ENCODE measurements around the gene KRT6C.
"Not testable (repeated sequence)": the region's sequence is repeated elsewhere in the genome, so short reads cannot be mapped to it uniquely, and the experiment has no call there.

KRT6C gene

DNA sequence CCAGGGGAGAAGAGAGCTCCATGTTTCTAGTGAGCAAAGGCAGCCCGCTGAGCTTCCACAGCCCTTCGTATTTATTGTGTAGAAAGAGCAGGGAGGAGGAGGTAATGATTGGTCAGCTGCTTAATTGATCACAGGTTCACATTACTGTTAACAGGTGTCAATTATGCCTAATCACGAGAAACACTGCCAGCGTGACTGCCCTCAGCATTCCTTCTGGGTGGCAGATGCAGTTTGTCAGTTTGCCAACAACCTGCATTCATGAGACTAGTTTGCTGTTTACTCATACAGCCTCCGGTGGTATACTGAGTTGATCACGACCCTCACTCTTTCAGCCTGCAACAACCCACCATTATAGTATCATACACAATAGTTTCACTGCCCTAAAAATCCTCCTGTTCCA lies 27.0 kb upstream of the KRT6C start:
- DNase-seq (ENCODE audit: low read depth in 2 of 2, low spot score in 1 of 2), result not testable (repeated sequence)

DNA sequence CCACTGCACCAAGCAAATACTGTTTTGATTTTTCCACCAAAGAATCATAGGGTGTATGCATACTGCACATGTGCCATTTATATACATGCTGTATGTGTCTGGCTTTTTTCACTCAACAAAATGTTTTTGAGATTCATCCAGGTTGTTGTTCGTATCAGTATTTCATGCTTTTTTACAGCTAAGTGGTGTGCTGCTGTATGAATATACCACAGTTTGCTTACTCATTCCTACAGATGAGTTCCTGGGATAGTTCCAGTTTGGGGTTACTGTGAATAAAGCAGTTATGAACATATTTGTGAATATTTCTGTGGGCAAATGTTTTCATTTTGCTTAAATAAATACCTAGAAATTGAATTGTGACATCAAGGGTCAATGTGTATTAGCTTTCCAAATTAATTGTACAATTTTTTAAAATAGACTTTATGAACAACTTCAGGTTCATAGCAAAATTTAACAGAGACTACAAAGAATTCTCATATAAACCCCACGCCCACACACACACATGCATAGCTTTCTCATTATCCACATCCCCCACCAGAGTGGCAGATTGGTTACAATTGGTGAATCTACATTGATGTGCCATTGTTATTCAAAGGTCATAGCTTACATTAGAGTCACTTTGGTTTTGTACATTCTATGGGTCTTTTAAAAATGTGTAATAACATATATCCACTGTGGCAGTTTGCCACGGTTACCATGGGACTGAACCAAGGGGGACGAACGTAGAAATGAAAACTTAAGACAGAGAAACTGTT lies 26.4 kb upstream of the KRT6C start:
- no peak for DNase-seq (ENCODE audit: low read depth in 2 of 2, low spot score in 1 of 2)

DNA sequence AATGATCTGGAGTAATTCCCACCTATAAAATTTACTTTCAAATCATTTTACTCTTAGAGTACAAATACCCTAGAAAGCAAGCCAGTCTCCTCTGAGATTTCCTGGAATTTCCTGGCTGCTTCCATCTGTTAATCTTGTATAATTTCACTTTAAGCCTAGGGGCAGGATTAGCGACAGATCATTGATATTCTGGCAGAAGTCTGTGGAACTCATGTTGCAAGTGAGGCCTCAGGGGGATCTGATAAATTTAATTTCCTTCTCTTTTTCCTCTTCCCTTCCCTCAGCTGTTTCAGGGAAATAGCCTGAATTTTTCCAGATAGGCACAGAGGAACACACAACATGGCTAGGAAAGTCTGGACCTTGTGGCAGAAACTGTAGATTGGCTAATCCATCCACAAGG lies 25.3 kb upstream of the KRT6C start:
- no peak for DNase-seq (ENCODE audit: low read depth in 2 of 2, low spot score in 1 of 2)

DNA sequence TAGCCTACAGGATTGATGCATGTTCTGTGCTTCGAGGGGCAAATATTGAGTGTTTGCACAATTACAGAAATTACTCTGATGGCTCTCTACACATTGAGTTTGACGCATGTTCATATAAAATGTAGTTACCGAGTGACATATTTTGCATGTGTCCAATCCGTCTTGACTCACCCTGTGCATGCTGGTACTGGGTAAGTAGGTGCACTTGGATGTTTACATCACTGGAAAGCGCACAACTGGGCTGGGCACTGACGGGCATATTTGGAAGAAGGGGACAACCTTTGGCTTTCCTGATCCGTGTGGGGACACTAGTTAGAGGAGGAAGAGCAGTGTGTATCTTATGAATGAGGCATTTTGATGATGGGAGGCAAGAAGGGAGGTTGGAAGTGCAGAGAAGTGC lies 24.4 kb upstream of the KRT6C start:
- no peak for DNase-seq (ENCODE audit: low read depth in 2 of 2, low spot score in 1 of 2)

DNA sequence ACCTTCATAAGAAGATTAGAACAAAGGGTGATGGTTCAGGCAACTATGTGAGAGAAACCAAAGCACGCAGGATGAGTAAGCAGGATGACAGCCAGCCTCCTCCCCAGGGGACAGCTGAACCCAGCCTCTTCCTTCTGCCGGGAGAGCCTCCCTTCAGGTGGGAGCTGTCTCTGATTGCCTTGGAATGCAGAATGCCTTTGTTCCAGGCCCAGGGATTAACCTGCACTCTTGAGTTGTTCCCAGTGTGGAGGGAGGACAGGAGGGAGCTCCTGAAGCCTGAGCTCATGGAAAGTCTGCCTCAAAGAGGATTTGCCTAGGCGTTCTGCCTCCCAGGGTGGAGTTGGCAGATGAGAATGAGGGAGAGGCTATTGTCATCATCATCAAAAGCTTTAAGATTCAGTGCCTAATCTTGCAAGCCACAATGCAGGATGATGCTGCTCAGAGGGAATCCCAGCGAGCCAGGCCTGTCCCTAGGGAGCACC lies 23.0 kb upstream of the KRT6C start:
- no peak for DNase-seq (ENCODE audit: low read depth in 2 of 2, low spot score in 1 of 2)

DNA sequence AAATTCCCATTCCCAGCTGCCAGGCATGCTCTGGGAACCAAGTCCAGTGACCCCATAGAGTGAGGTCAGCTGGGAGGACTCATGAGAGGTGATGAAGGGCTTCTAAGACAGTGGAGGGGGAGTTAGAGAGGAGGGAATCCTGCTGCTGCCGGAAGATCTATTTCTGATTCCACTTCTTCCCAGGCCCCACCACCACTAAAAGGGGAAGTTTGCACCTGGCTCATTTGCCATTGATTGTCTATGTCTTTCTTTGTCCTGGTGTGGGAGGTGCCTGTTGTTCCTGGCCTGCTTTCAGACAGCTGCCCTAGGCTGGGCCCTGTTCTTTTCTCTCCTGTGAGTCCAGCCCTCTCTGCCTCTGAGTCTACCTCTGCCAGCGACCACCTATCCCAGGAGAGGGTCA lies 22.4 kb upstream of the KRT6C start:
- DNase-seq (ENCODE audit: low read depth in 2 of 2, low spot score in 1 of 2), result no peak

DNA sequence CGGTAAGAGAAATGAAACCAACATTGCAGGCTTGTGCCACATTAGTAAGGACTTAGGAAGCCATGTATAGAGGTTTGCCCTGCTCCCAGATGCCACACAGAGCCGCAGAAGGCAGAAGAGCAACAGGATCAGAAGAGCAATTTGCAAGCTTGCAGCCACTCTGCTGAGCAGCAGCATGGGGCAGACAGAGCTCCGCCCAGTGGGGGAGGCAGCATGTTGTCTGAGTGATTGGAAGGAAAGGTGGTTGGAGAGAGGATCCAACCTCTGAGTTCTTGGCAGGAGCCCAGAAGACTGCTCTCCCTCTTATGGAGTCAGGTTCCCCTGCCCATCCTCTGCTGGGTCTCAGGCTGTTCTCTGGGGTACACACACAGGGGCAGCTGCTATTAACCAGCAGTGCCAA lies 21.8 kb upstream of the KRT6C start:
- no peak for DNase-seq (ENCODE audit: low read depth in 2 of 2, low spot score in 1 of 2)

DNA sequence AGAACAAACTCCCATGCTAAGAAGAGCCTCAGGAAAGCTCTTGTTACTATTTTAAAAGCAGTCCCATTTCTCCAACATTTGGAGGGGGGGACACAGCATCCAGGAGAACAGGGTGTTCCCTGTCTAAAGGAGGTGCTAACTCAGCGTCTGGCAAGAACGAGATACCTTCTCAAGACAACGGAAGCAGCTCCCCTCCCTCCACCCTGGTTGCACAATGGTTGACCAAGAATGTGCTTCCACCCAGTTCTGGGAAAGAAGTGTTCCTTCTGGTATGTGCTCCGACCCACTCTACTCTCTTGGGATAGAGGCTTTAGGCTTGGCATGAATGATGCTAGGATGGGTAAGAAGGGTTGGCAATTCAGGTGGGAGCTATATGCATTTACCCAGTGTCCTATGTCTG lies 20.9 kb upstream of the KRT6C start:
- no peak for DNase-seq (ENCODE audit: low read depth in 2 of 2, low spot score in 1 of 2)

DNA sequence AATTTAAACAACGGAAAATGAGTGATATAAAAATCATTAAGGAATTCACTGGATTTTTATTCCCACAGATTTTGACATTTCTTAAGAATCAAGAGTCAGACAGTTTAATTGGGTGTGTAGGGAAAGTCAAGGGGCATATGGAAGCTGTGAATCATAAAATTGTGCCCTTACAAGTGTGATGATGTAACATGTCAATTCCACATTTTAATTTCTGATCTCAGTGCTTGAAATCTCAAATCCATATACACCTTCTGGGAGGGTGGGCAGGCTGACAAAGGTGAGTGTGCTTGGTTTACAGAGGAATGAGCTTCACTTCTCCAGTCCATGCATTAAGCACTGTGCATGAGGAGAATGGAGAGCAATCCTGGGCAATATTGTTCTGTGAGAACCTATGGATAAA lies 20.5 kb upstream of the KRT6C start:
- DNase-seq (ENCODE audit: low read depth in 2 of 2, low spot score in 1 of 2), result no peak

DNA sequence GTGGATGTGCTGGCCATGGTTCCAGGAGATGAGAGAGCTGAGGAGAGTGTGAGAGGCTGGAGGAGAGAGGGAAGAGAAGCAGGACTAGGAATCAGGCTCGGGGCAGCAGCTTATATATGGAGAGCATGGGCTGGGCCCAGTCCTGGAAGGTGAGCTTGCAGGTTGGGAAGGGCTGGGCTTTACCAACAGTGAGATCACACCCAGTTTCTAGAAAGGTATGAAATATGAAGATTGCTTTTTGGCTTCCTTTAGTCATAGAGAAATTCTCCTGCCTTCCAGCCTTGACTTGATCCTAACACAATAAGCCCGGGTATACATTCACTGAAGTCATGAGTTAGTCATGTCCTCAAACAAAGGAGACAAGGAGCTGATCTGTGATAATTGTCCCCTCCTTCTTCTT lies 19.6 kb upstream of the KRT6C start, which contains the start of gene KRT6A:
TSS of gene KRT6A (minus strand) at position 86 of the 400 bp plus-strand sequence. CDS start at position 17, 69 bp downstream.
- DNase-seq (ENCODE audit: low read depth in 2 of 2, low spot score in 1 of 2), result no peak

DNA sequence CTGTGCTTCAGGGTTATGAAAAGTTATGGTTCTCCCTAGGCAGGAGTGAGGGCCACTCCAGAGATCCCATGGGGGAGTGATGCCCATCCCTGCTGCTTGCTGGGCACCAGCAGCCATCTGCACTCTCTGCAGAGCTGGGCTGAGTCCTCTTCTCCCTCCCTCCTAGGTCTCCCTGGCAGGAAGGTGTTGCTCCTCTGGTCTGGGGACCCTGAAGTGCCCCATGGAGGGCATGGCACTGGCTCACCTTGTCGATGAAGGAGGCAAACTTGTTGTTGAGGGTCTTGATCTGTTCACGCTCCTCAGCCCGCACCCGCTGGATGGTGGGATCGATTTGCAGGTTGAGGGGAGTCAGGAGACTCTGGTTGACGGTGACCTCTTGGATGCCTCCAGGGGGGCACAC lies 18.8 kb upstream of the KRT6C start:
- not testable (repeated sequence) for DNase-seq (ENCODE audit: low read depth in 2 of 2, low spot score in 1 of 2)

DNA sequence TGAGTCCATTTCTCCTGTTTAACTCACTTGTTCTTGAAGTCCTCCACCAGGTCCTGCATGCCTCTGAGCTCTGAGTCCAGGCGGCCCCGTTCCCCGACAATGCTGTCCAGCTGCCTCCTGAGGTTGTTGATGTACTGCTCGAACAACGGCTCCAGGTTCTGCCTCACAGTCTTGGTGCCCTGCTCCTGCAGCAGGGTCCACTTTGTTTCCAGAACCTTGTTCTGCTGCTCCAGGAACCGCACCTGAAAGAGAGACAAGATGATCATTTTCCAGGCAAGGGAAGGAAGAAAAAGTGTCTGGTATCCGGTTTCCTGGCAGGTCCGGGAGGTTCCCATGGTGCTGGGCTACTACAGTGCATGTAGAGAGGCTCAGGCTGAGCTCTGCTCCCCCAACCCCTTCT lies 17.9 kb upstream of the KRT6C start:
- DNase-seq (ENCODE audit: low read depth in 2 of 2, low spot score in 1 of 2), result not testable (repeated sequence)

DNA sequence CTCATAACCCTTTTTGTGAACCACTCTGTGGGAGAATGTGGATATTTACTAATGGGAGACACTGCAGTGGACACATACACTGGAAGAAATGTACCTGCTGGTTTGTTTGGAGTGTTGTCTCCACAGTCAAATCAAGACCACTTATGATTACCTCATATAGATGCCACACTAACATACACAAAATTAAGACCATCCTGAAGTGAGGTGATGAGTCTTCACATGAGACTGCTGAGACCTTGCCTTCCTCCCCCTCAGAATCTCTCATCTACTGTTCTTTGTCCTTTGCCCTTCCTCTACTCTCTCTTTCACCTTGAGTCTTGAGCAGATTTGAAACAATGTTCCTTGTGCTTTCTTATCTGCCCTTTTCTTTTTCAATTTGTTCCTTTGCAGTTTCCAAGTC lies 15.1 kb upstream of the KRT6C start:
- DNase-seq (ENCODE audit: low read depth in 2 of 2, low spot score in 1 of 2), result no peak

DNA sequence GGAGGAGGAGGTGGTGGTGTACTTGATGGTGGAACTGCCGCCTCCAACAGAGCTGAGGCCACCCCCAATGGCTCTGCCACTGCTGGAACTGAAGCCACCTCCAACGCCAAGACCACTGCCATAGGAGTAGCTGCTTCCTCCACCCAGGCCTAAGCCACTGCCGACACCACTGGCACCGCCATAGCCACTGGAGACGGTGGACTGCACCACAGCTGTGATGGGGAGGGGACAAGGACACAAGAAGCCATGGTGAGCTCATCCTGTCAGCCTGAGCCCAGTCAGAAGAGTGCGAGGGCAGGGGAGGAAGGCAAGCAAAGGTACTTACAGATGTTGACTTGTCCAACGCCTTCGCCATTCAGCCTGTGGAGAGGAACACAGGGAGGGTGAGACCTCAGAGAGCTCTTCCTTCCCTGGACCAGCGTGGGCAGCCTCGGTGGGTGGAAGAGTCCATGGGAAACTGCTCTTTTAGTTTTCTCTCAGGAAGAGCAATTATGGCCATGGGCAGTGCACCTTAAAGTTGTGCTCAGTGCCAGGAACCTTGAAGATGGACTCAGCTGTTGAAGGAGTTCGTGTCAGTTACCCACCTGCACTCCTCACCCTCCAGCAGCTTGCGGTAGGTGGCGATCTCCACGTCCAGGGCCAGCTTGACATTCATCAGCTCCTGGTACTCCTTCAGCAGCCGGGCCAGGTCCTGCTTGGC lies 14.3 kb upstream of the KRT6C start:
- DNase-seq (ENCODE audit: low read depth in 2 of 2, low spot score in 1 of 2), result not testable (repeated sequence)

DNA sequence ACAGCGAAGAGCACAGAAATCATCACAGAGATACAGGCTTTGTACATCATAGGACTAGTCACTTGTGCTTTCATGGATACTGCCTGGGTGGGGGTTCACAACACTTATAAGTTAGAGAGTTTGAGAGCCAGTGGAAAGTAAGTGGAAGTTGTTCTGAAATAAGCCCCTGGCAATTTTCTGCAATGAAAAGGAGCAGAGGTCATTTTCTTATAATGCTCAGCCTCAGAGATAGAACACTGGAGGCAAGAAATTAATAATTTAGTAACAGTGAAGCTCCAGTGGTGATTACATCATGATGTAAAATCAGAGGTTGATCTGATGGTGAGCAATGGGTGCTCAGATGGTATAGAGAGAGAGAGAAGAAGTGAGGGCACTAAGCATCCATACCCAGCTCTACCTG lies 13.6 kb upstream of the KRT6C start:
- no peak for DNase-seq (ENCODE audit: low read depth in 2 of 2, low spot score in 1 of 2)

DNA sequence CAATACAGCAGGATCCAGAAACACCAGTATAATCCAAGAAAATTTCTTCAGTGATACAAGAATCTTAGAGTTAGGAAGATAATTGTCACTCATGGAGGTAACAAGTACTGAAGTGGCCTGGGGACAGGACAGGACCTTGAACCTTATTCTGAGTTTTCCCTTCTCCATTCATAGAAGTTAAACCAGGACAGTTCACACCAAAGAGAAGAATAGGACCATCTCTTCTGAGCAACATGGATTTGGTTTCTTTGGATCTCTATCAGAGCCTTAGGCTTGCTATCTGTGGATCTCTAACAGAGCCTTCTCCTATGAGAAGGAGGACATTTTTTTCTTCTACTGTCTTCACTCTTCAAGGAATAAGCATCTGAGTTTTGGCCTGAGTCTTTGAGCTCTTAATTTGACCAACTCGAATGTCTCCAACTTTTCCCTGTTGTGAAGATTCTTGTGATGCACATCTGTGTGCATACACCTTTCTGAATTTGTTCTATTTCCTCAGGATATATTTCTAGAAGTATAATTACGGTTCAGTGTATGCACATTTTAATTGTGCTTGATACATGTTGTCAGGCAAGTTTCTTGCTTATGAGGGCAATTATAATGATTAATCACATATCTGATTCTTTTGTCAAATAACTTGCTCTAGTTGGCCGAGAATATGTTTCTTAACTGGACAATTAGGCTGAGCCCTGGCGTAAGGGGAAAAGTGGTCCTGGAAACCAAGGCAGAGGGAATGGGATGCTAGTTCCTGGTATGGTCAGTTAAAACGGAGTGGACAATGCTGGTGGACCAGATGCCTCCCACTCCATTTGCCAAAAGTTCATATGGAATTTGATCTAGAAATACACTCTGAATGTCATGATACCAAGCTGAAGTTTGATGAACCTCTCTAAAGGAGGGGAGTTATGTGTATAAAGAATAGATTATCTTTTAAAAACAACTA lies 12.8 kb upstream of the KRT6C start:
- DNase-seq (ENCODE audit: low read depth in 2 of 2, low spot score in 1 of 2), result no peak

DNA sequence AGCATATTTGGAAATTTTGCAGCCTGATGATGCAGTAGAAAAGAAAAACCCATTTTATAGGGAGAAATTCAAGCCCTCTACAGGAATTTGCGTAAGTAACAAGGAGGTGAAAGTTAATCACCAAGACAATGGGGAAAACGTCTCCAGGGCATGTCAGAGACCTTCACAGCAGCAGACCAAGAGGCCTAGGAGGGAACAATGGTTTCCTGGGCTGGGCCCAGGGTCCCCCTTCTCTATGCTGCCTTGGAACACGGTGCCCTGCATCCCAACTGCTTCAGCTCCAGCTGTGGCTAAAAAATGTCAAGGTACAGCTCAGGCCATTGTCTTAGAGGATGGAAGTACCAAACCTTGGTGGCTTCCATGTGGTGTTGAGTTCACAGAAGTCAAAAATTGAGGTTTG lies 6.5 kb upstream of the KRT6C start:
- DNase-seq (ENCODE audit: low read depth in 2 of 2, low spot score in 1 of 2), result no peak

DNA sequence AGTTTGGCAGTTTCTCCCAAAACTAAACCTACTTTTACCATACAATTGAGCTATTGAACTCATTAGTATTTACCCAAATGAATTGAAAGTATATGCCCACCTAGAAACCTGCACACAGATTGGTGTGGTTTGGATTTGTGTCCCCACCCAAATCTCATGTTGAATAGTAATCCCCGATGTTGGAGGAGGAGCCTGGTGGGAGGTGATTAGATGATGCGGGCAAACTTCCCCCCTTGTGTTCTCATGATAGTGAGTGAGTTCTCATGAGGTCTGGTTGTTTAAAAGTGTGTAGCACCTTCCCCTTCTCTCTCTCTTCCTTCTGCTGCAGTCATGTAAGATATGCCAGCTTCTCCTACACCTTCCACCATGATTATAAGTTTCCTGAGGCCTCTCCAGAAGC lies 4.0 kb upstream of the KRT6C start:
- no peak for DNase-seq (ENCODE audit: low read depth in 2 of 2, low spot score in 1 of 2)

DNA sequence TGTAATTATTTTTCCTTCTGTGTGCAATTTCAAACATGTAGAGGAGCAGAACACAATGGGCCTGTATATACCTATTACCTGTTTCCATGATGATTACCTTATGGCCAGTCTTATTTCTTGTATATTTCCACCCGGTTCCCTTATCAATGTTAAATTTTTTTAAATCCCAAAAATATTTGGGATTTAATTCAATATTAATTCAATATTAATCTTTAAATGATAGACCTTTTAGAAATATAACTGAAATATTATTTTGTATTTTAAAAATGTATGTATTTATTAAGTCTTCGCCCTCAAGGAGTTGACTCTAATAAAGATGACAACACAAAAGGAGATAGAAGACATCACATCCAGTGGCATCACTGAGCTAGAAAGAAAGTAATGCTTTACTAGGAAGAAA lies 607 bp upstream of the KRT6C start:
- no peak for DNase-seq (ENCODE audit: low read depth in 2 of 2, low spot score in 1 of 2)

DNA sequence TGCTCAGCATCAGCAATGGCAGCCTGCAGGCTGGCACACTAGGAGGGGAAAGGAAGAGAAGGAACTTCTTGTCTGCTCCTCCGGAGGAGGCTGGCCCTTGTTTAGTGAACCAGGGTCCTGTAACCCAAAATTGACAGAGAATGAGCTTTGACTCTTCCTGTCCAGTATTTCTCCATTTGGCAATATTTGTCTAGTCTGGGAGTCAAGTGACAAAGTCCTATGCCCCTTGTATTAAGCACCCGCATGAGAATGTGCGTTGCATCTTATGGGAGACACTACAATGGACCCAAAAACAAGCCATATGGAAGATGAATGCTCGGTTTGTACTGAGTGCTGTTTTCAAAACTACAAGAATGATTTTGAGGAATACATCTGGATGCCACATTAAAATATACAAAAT lies 3.8 kb downstream of the KRT6C start:
- no peak for DNase-seq (ENCODE audit: low read depth in 2 of 2, low spot score in 1 of 2)

DNA sequence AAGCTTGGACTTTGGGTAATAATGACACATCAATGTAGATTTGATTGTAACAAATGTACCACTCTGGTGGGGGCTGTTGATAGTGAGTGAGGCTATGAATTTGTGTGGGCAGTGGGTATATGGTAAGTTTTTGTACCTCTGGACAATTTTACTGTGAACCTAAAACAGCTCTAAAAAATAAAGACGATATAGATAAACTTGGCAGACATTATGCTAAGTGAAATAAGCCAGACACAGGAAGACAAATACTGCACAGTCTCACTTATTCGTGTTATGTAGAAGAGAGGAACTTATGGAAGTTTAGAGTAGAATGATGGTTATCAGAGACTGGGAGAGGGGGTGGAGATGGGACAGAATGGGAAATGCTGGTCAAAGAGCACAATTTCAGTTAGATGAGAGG lies 8.7 kb downstream of the KRT6C start:
- DNase-seq (ENCODE audit: low read depth in 2 of 2, low spot score in 1 of 2), result no peak

DNA sequence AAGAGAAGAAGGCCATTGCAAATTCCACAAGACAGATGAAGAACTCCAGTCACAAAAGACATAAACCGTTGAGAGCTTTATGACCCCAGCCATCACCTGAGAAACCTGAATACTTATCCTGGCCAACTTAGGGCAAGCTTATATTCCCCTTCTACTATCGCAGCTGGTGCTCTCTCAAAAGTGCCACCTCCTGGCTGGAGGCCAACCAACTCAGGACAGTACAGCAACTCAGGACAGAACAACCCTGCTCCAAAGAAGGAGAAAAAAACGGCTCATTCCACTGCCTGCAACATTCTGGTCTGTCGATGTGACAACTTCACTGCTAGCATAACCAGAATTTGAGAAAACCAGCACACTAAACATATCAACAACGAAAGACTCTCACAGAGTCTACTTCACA lies 11.9 kb downstream of the KRT6C start:
- no peak for DNase-seq (ENCODE audit: low read depth in 2 of 2, low spot score in 1 of 2)
